H1 (cell line): ENCODE measurements around the gene MNAT1. TPM values are rescaled to one million over a fixed set of nuclear protein-coding genes. Genes with fewer than 3 reads are reported as not detected.

Experiments
- ASH2L ChIP-seq: fragments of 200-600, 300-600 bp; sonication (generic); IDR thresholded peaks from one replicate; pipeline ENCODE4 v1.7.1; 2017; ENCODE audit warnings: low read length
- BRCA1 ChIP-seq: IDR thresholded peaks from 2 replicates; pipeline ENCODE4 v1.6.1; 2012; ENCODE audit warnings: low read depth, low read length, improper control_type of control experiment
- HDAC2 ChIP-seq, 2 experiments: fragments of 300-600 bp in 1 of 2; sonication (generic) in 1 of 2; IDR thresholded peaks; 2 replicates each; pipeline ENCODE4 v1.6.1; 2011 to 2012; ENCODE audit warnings: low read depth in 2 of 2, low read length in 2 of 2, mild to moderate bottlenecking in 2 of 2, moderate library complexity in 2 of 2, borderline replicate concordance in 1 of 2, inconsistent platforms in 1 of 2
- JUN ChIP-seq: IDR thresholded peaks from 2 replicates; pipeline ENCODE4 v1.6.1; 2011; ENCODE audit warnings: low read depth, mild to moderate bottlenecking, improper control_type of control experiment, low read length
- JUND ChIP-seq: IDR thresholded peaks from 2 replicates; pipeline ENCODE4 v1.6.1; 2011; ENCODE audit warnings: mild to moderate bottlenecking, improper control_type of control experiment, low read length
- KDM5A ChIP-seq: fragments of 200-600 bp; IDR thresholded peaks from 2 replicates; pipeline ENCODE4 v1.7.1; 2012; ENCODE audit warnings: mild to moderate bottlenecking, low read length, inconsistent platforms, mixed read lengths
- MAFK ChIP-seq: IDR thresholded peaks from 2 replicates; pipeline ENCODE4 v1.6.1; 2012; ENCODE audit warnings: low read depth, mild to moderate bottlenecking, improper control_type of control experiment, low read length
- POLR2A ChIP-seq, 2 experiments: IDR thresholded peaks; 1 replicate in 1 of 2; 2 replicates in 1 of 2; pipeline ENCODE4 v1.6.1; 2011; ENCODE audit warnings: low read depth in 2 of 2, low read length in 2 of 2, mild to moderate bottlenecking in 2 of 2; ENCODE audit errors: control extremely low read depth in 1 of 2
- SAP30 ChIP-seq: fragments of 300-600 bp; sonication (generic); IDR thresholded peaks from 2 replicates; pipeline ENCODE4 v1.7.1; 2012; ENCODE audit warnings: low read length, moderate library complexity, mild to moderate bottlenecking, inconsistent platforms; ENCODE audit not compliant: insufficient read depth, insufficient replicate concordance
- SP1 ChIP-seq: IDR thresholded peaks from 2 replicates; pipeline ENCODE4 v1.6.1; 2011; ENCODE audit warnings: low read depth, low read length
- TAF7 ChIP-seq: optimal IDR thresholded peaks from 2 replicates; pipeline ENCODE3; 2011; ENCODE audit warnings: low read depth, mild to moderate bottlenecking, inconsistent platforms, low read length, moderate library complexity, borderline replicate concordance
- TBP ChIP-seq: IDR thresholded peaks from 2 replicates; pipeline ENCODE4 v1.6.1; 2011; ENCODE audit warnings: low read depth, low read length, improper control_type of control experiment
- polyA plus RNA-seq, 7 experiments: library from polyadenylated mRNA; depleted of rRNA in 3 of 7; stranded (reverse) in 5 of 7; unstranded in 2 of 7; fragments of >200 nt in 5 of 7; fragments of 200-250 nt in 2 of 7; gene quantifications; 1 replicate in 5 of 7; 2 replicates in 1 of 7; 4 replicates in 1 of 7; pipeline versions ENCODE4 v1.2.1 to v1.2.3, GENCODE V29; 2011 to 2013; ENCODE audit warnings: missing spikeins in 2 of 7, mixed read lengths in 2 of 7
- total RNA-seq: library from RNA; stranded (reverse); fragmentation: NEBNext Ultra II Directional; extraction: Animal tissue kit (Norgen Biotek cat#: 25700); gene quantifications from 2 replicates; pipeline ENCODE4 v1.2.1, GENCODE V29; 2021

MNAT1 gene
- total and polyA plus RNA-seq, 2 of the 8 experiments (the other 6 are each of a cell fraction or from before 2014, with no cell fraction given): 34.7 to 52.1 TPM

GRCh38 chr14:60980811-60981632 is 246.5 kb downstream of the MNAT1 start, which contains the start of the genes SLC38A6 and TRMT5 (continued):
- peak in 1 of 2 experiments; percentile 97; a peak in 2 of 4 replicates for TF ChIP-seq HDAC2 (IDR thresholded peaks at IDR 0.05; ENCODE audit: borderline replicate concordance in 1 of 2, low read depth in 2 of 2, low read length in 2 of 2)
- peak; percentile 100 for TF ChIP-seq ASH2L
- no peak for TF ChIP-seq JUN
- peak; percentile 81; the same call in 1 of the 2 replicates for TF ChIP-seq SP1
- TF ChIP-seq POLR2A (IDR thresholded peaks at IDR 0.05; ENCODE audit: control extremely low read depth in 1 of 2, low read depth in 2 of 2, low read length in 2 of 2): peak; percentile 81 to 83
- TF ChIP-seq JUND: peak; percentile 64; the same call in 1 of the 2 replicates
- peak; percentile 99 for TF ChIP-seq SAP30
- peak; percentile 80 for TF ChIP-seq TAF7
- peak; percentile 75 for TF ChIP-seq KDM5A
- peak; percentile 62; the same call in 1 of the 2 replicates for TF ChIP-seq BRCA1
- no peak for TF ChIP-seq MAFK
- TF ChIP-seq TBP: peak; percentile 81
- TF ChIP-seq, all 59 proteins: peak for 26
